SJSA1 (cell line): Measurements from ENCODE around the gene PEPD. TPM values are rescaled to one million over a fixed set of nuclear protein-coding genes. Genes with fewer than 3 reads are reported as not detected.
A peak's percentile ranks its signal among the peaks of the same experiment; 100 is the strongest.

Experiments
- DNase-seq, 2 experiments: peaks; one replicate each; pipeline ENCODE4 v3.0.0-alpha.2; 2015 to 2020; ENCODE audit warnings: low spot score in 2 of 2, low read depth in 1 of 2
- H3K27ac ChIP-seq: fragments of 250-450 bp; sonication (Bioruptor Pico); 2 replicates; pipeline ENCODE4 v1.5.1; 2020; ENCODE audit warnings: mild to moderate bottlenecking, moderate library complexity
- H3K27me3 ChIP-seq: fragments of 250-450 bp; sonication (Bioruptor Pico); replicated peaks from 2 replicates; pipeline ENCODE4 v1.5.1; 2020; ENCODE audit warnings: mild to moderate bottlenecking, moderate library complexity
- H3K36me3 ChIP-seq: fragments of 250-450 bp; sonication (Bioruptor Pico); 2 replicates; pipeline ENCODE4 v1.5.1; 2020; ENCODE audit warnings: mild to moderate bottlenecking
- H3K4me1 ChIP-seq: fragments of 250-450 bp; sonication (Bioruptor Pico); replicated peaks from 2 replicates; pipeline ENCODE4 v1.6.1; 2021; ENCODE audit warnings: mild to moderate bottlenecking
- H3K4me3 ChIP-seq: fragments of 250-450 bp; sonication (Bioruptor Pico); 2 replicates; pipeline ENCODE4 v1.5.1; 2020; ENCODE audit warnings: mild to moderate bottlenecking
- H3K9me3 ChIP-seq: fragments of 250-450 bp; sonication (Bioruptor Pico); replicated peaks from 2 replicates; pipeline ENCODE4 v1.5.1; 2020; ENCODE audit warnings: mild to moderate bottlenecking
- total RNA-seq: library from RNA; depleted of rRNA; stranded (reverse); fragments of >200 nt; shearing (Covaris generic); gene quantifications from 2 replicates; pipeline ENCODE4 v1.2.3, GENCODE V29; 2014

The PEPD gene
- total RNA-seq, 1 experiment from 2014 or later = 137 TPM

- Histone ChIP-seq H3K4me3 (peak overlapping the region; percentile 100), H3K9me3 (peaks cover 3% of the 10 kb centered on the region; the same call in 1 of the 2 replicates), H3K27me3 (no peaks in the 10 kb centered on the region), H3K36me3 (peaks cover 20% of the 10 kb centered on the region), H3K4me1 (peaks cover 50% of the 10 kb centered on the region), H3K27ac (peak overlapping the region; percentile 100)
- peak in 1 of 2 experiments; percentile 53 for DNase-seq
Measured at GRCh38 chr19:33374236-33374714, 147.3 kb downstream of the PEPD start.

GRCh38 chr19:33373453-33374235, 147.9 kb downstream of the PEPD start, which contains the start of gene CEBPG:
TSS of gene CEBPG (plus strand) at chr19:33373709. CDS start at chr19:33379240, 5,531 bp downstream.
- DNase-seq = peak; percentile 93
- H3K4me1 ChIP-seq = peaks cover 47% of the 10 kb centered on the region
- H3K27me3 ChIP-seq = no peaks in the 10 kb centered on the region
- peaks cover 3% of the 10 kb centered on the region; the same call in 1 of the 2 replicates for H3K9me3 ChIP-seq
- peaks cover 14% of the 10 kb centered on the region for H3K36me3 ChIP-seq
- H3K4me3 ChIP-seq = peak within 1 kb of the TSS; percentile 100
- H3K27ac ChIP-seq = peak within 1 kb of the TSS; percentile 100

- peaks cover 3% of the 10 kb centered on the region; the same call in 1 of the 2 replicates for H3K9me3 ChIP-seq
Measured at GRCh38 chr19:33370783-33371182, 150.8 kb downstream of the PEPD start.

GRCh38 chr19:33368074-33368864, 153.3 kb downstream of the PEPD start:
- no peak overlapping the region for H3K4me3 ChIP-seq
- H3K27ac ChIP-seq = no peak overlapping the region
- H3K4me1 ChIP-seq = peaks cover 15% of the 10 kb centered on the region
- peak in 1 of 2 experiments; percentile 34 for DNase-seq
- no peaks in the 10 kb centered on the region for H3K9me3 ChIP-seq
- H3K27me3 ChIP-seq = peaks cover 10% of the 10 kb centered on the region; the same call in 1 of the 2 replicates
- no peaks in the 10 kb centered on the region for H3K36me3 ChIP-seq

More at GRCh38 chr19:33370783-33371182, 150.8 kb downstream of the PEPD start:
- Histone ChIP-seq H3K27me3 (peaks cover 10% of the 10 kb centered on the region; the same call in 1 of the 2 replicates), H3K4me1 (peaks cover 28% of the 10 kb centered on the region), H3K36me3 (peaks cover 11% of the 10 kb centered on the region), H3K4me3 (no peak overlapping the region), H3K27ac (no peak overlapping the region)
- DNase-seq = no peak

- Histone ChIP-seq H3K4me1 (peaks cover 10% of the 10 kb centered on the region), H3K36me3 (no peaks in the 10 kb centered on the region), H3K4me3 (no peak overlapping the region), H3K27me3 (peaks cover 12% of the 10 kb centered on the region), H3K27ac (no peak overlapping the region), H3K9me3 (no peaks in the 10 kb centered on the region)
- DNase-seq = no peak
Measured at GRCh38 chr19:33366897-33367296, 154.7 kb downstream of the PEPD start.

- Histone ChIP-seq H3K4me1 (peaks cover 10% of the 10 kb centered on the region), H3K27me3 (peaks cover 12% of the 10 kb centered on the region), H3K9me3 (no peaks in the 10 kb centered on the region), H3K36me3 (no peaks in the 10 kb centered on the region), H3K27ac (no peak overlapping the region), H3K4me3 (no peak overlapping the region)
- DNase-seq = no peak
Measured at GRCh38 chr19:33366127-33366526, 155.5 kb downstream of the PEPD start.

GRCh38 chr19:33365691-33366090, 155.9 kb downstream of the PEPD start:
- no peak for DNase-seq
- H3K4me3 ChIP-seq = no peak overlapping the region
- peaks cover 10% of the 10 kb centered on the region for H3K4me1 ChIP-seq
- no peaks in the 10 kb centered on the region for H3K9me3 ChIP-seq
- H3K27ac ChIP-seq = no peak overlapping the region
- no peaks in the 10 kb centered on the region for H3K36me3 ChIP-seq
- H3K27me3 ChIP-seq = peaks cover 12% of the 10 kb centered on the region

GRCh38 chr19:33363476-33363875, 158.1 kb downstream of the PEPD start:
- H3K27ac ChIP-seq = no peak overlapping the region
- H3K36me3 ChIP-seq = no peaks in the 10 kb centered on the region
- DNase-seq = no peak
- H3K27me3 ChIP-seq = peaks cover 21% of the 10 kb centered on the region
- H3K9me3 ChIP-seq = no peaks in the 10 kb centered on the region
- peaks cover 9% of the 10 kb centered on the region for H3K4me1 ChIP-seq
- no peak overlapping the region for H3K4me3 ChIP-seq

- no peak for DNase-seq
- H3K4me3 ChIP-seq = no peak overlapping the region
- H3K4me1 ChIP-seq = peaks cover 1% of the 10 kb centered on the region
- no peak overlapping the region for H3K27ac ChIP-seq
- H3K36me3 ChIP-seq = no peaks in the 10 kb centered on the region
- peaks cover 21% of the 10 kb centered on the region for H3K27me3 ChIP-seq
- H3K9me3 ChIP-seq = no peaks in the 10 kb centered on the region
Measured at GRCh38 chr19:33362508-33363228, 158.9 kb downstream of the PEPD start.

- H3K27ac ChIP-seq = no peak overlapping the region
- no peak overlapping the region for H3K4me3 ChIP-seq
- peaks cover 17% of the 10 kb centered on the region for H3K27me3 ChIP-seq
- no peaks in the 10 kb centered on the region for H3K4me1 ChIP-seq
- DNase-seq = no peak
- peaks cover 9% of the 10 kb centered on the region for H3K9me3 ChIP-seq
- H3K36me3 ChIP-seq = no peaks in the 10 kb centered on the region
Measured at GRCh38 chr19:33359581-33359980, 162.0 kb downstream of the PEPD start.

- H3K4me3 ChIP-seq = no peak overlapping the region
- H3K36me3 ChIP-seq = no peaks in the 10 kb centered on the region
- peaks cover 9% of the 10 kb centered on the region for H3K9me3 ChIP-seq
- DNase-seq = no peak
- no peaks in the 10 kb centered on the region for H3K4me1 ChIP-seq
- no peak overlapping the region for H3K27ac ChIP-seq
- H3K27me3 ChIP-seq = peaks cover 17% of the 10 kb centered on the region
Measured at GRCh38 chr19:33358408-33358807, 163.2 kb downstream of the PEPD start.

GRCh38 chr19:33357556-33357955, 164.0 kb downstream of the PEPD start:
- Histone ChIP-seq H3K4me1 (no peaks in the 10 kb centered on the region), H3K27me3 (peaks cover 14% of the 10 kb centered on the region), H3K36me3 (no peaks in the 10 kb centered on the region)

GRCh38 chr19:33355535-33355934, 166.1 kb downstream of the PEPD start:
- H3K4me1 ChIP-seq = no peaks in the 10 kb centered on the region
- H3K27me3 ChIP-seq = peaks cover 17% of the 10 kb centered on the region
- DNase-seq = no peak
- H3K4me3 ChIP-seq = no peak overlapping the region
- H3K9me3 ChIP-seq = peaks cover 9% of the 10 kb centered on the region
- H3K27ac ChIP-seq = no peak overlapping the region
- no peaks in the 10 kb centered on the region for H3K36me3 ChIP-seq

More at GRCh38 chr19:33357556-33357955, 164.0 kb downstream of the PEPD start:
- no peak overlapping the region for H3K27ac ChIP-seq
- peaks cover 9% of the 10 kb centered on the region for H3K9me3 ChIP-seq
- DNase-seq = no peak
- H3K4me3 ChIP-seq = no peak overlapping the region
